ENCODE data around the gene FTCDNL1.

The FTCDNL1 gene

GRCh38 chr2:199791326-199791725 lies 59.7 kb downstream of the FTCDNL1 start:
- no peak for DNase-seq
- no peak for TF ChIP-seq GATA1 (IDR thresholded peaks at IDR 0.05; ENCODE audit: low read depth, low read length)
- TF ChIP-seq POLR2A (IDR thresholded peaks at IDR 0.05; ENCODE audit: low read length), result no peak

GRCh38 chr2:199784512-199784911 lies 66.5 kb downstream of the FTCDNL1 start:
- no peak for DNase-seq
- TF ChIP-seq POLR2A (IDR thresholded peaks at IDR 0.05; ENCODE audit: low read length) (no peak), GATA1 (IDR thresholded peaks at IDR 0.05; ENCODE audit: low read depth, low read length) (no peak)

DNA sequence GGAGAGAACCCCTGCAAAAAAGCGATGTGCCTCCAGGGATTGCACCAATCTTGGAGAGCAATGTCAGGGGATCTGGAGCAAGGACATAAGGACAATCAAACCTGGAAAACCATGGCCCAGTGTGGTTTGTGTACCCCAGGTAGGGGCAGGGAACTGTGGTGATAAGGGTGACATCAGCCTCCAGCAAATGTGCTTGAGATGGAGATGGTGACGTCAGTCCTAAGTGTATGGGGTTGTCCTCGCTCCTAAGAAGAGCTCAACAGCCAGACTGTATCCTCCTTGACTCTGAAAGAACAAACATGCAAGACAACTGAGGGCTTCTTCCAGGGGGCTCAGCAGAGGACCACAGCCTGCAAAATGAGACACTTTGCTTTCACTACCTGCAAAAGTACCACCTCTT lies 71.4 kb downstream of the FTCDNL1 start:
- TF ChIP-seq POLR2A (IDR thresholded peaks at IDR 0.05; ENCODE audit: low read length) (no peak), GATA1 (IDR thresholded peaks at IDR 0.05; ENCODE audit: low read depth, low read length) (no peak)
- DNase-seq, result no peak

GRCh38 chr2:199778655-199779054 lies 72.3 kb downstream of the FTCDNL1 start:
- DNase-seq, result no peak
- TF ChIP-seq GATA1 (IDR thresholded peaks at IDR 0.05; ENCODE audit: low read depth, low read length), result no peak
- TF ChIP-seq POLR2A (IDR thresholded peaks at IDR 0.05; ENCODE audit: low read length), result no peak

DNA sequence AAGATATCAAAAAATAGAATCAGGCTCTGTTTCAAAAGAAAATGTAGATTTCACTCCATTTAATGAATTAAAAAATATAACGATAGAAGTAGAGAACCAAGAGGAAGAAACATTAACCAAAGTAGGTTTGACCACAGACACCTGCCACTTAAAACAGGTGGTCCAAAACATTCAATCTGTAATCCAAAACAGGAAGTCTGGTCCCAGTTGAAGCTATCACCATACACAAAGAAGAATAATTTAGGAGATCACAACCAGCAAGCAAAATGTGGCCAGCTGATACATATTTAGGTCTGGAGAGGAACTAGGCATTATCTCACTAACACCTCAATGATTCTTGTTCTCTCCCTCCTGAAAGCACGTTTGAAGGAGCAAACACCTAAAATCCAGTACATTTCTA lies 73.1 kb downstream of the FTCDNL1 start:
- TF ChIP-seq GATA1 (IDR thresholded peaks at IDR 0.05; ENCODE audit: low read depth, low read length) (no peak), POLR2A (IDR thresholded peaks at IDR 0.05; ENCODE audit: low read length) (no peak)
- no peak for DNase-seq

- TF ChIP-seq GATA1 (IDR thresholded peaks at IDR 0.05; ENCODE audit: low read depth, low read length) (no peak), POLR2A (IDR thresholded peaks at IDR 0.05; ENCODE audit: low read length) (no peak)
- no peak for DNase-seq
These were observed 73.7 kb downstream of the FTCDNL1 start for GRCh38 chr2:199777315-199777714.

GRCh38 chr2:199775267-199775666 lies 75.7 kb downstream of the FTCDNL1 start:
- TF ChIP-seq POLR2A (IDR thresholded peaks at IDR 0.05; ENCODE audit: low read length) (no peak), GATA1 (IDR thresholded peaks at IDR 0.05; ENCODE audit: low read depth, low read length) (no peak)
- DNase-seq, result no peak

DNA sequence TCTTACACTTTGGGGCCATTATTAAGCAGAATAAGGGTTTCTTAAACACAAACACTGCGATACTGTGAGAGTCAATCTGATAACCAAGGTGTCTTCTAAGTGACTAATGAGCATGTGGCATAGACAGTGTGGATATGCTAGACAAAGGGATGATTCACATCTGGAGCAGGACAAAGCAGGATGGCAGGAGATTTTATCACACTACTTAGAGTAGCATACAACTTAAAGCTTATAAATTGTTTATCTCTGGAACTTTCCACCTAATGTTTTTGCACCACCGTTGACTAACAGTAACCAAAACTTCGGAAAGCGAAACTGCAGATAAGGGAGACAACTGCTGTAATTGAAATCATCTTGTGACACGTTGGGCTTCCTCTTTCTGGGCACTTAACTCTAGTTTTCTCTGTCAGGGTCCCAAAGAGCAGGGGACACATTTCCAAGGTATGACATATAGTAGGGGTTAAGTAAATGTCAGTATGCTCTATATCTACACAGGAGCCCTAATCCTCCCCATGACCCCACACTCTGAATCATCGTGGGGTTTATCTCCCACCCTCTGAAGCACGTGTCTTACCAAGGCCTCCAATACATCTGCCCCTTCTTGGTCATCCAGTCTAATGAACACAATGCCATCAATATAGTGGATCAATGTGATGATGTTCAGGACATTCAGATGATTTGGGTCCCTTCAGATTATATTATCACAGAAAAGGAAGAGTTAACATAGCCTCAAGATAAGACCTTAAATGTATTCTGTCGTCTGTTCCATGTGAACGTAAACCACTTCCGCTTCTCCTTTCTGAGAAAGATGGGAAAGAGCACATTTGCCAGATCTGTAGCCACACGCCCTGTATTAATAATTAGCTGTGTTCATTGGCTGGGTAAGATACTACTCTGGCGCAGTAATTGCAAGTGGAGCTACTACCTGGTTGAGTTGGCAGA lies 78.7 kb downstream of the FTCDNL1 start:
- TF ChIP-seq POLR2A (IDR thresholded peaks at IDR 0.05; ENCODE audit: low read length) (no peak), GATA1 (IDR thresholded peaks at IDR 0.05; ENCODE audit: low read depth, low read length) (no peak)
- DNase-seq, result peak; percentile 3 to 8

- no peak for TF ChIP-seq POLR2A (IDR thresholded peaks at IDR 0.05; ENCODE audit: low read length)
- no peak for TF ChIP-seq GATA1 (IDR thresholded peaks at IDR 0.05; ENCODE audit: low read depth, low read length)
- no peak for DNase-seq
These were observed 80.3 kb downstream of the FTCDNL1 start for GRCh38 chr2:199770716-199771115.

GRCh38 chr2:199765646-199766045 lies 85.3 kb downstream of the FTCDNL1 start:
- no peak for DNase-seq
- TF ChIP-seq POLR2A (IDR thresholded peaks at IDR 0.05; ENCODE audit: low read length), result no peak
- no peak for TF ChIP-seq GATA1 (IDR thresholded peaks at IDR 0.05; ENCODE audit: low read depth, low read length)

DNA sequence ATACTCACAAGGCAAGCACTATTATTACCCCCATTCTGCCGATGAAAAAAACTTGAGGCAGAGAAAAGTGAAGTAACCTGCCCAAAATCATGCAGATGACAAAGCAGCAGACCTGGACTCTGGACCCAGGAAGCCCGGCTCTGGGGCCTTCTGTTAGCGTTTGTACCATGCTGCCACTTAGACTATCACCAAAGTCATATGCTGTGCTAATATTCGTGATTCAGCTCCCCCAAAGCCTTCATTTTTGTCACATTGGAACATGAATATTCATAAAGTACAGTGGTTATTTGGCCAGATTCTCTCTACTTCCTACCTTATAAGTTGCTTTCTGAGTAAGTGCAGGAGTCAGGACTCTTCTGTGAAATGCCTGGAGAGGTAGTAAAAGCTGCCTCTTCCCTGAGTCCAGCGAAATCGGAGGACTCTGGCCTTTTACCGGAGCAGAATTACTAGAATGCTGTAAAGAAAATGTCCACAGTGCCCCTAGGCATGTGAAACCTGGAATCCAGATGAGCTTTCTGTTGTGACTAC lies 86.7 kb downstream of the FTCDNL1 start:
- DNase-seq, result no peak
- TF ChIP-seq GATA1 (IDR thresholded peaks at IDR 0.05; ENCODE audit: low read depth, low read length) (no peak), POLR2A (IDR thresholded peaks at IDR 0.05; ENCODE audit: low read length) (no peak)

DNA sequence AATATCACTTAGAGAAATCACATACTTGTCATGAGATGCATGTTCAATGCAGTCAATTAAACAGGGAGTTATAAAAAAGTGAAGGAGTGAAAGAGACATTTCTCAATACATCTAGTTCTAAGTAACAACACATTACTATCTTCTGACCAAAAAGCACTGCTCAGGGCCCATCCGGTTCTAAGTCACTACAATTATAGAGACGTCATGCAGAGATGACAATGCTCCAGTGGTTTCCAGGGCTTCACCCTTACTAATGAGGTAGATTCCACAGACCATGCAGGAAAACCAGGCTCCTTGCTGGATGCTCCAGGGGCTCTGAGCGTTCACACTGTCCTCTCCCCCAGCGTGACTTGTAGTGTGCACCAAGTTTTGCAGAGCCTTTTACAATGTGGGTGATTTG lies 88.0 kb downstream of the FTCDNL1 start:
- no peak for TF ChIP-seq POLR2A (IDR thresholded peaks at IDR 0.05; ENCODE audit: low read length)
- no peak for DNase-seq

DNA sequence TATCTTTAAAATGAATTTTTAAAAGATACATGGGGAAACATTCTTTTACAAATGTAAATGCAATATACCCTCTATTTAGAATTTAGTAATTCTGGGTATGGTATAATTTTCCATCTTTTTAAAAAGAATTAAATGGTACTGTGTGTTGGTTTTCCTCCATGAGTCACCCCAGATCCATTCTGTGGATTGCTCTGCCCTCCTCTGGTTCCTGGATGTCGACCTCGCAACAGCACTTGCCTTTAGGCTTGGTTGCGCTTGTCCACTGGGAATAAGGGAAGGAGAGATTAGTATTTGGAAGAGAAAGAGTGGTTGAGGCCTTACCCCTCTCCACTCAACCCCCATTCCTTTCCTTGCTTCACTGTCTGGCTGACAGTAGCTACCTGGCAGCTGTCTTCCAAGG lies 90.4 kb downstream of the FTCDNL1 start:
- DNase-seq, result no peak
- TF ChIP-seq GATA1 (IDR thresholded peaks at IDR 0.05; ENCODE audit: low read depth, low read length) (no peak), POLR2A (IDR thresholded peaks at IDR 0.05; ENCODE audit: low read length) (no peak)

GRCh38 chr2:199757233-199757870 lies 93.6 kb downstream of the FTCDNL1 start:
- no peak for DNase-seq
- TF ChIP-seq GATA1 (IDR thresholded peaks at IDR 0.05; ENCODE audit: low read depth, low read length) (no peak), POLR2A (IDR thresholded peaks at IDR 0.05; ENCODE audit: low read length) (no peak)
